Spleen (tissue), 7 donors: Measurements from ENCODE around the gene DRC1.

Experiments used
- POLR2A ChIP-seq, 3 donors: fragments of 450-650 bp; IDR thresholded peaks; one replicate each; pipeline ENCODE4 v1.5.1; 2017; ENCODE audit warnings: antibody characterized with exemption in 3 of 3, mild to moderate bottlenecking in 1 of 3
- TF ChIP-seq, protein P1 (sequence below), 11 experiments: fragments of 200-600 bp in 7 of 11; fragments of 450-650 bp in 4 of 11; sonication (generic) in 4 of 11; IDR thresholded peaks in 8 of 11; conservative IDR thresholded peaks in 3 of 11; 1 replicate in 7 of 11; 2 replicates in 4 of 11; pipeline versions ENCODE4 v1.4.0 to v1.8.0; 2016 to 2021; ENCODE audit warnings: antibody characterized with exemption in 11 of 11, inconsistent platforms in 4 of 11, mild to moderate bottlenecking in 1 of 11
- donor health status: DM: no; HTN: no; CAD: no; lungs with moderate emphysema.
- donor health status: DM: no; HTN: no; CAD: no.
- donor health status: DM: no; HTN: no; CAD: no.

DNA sequence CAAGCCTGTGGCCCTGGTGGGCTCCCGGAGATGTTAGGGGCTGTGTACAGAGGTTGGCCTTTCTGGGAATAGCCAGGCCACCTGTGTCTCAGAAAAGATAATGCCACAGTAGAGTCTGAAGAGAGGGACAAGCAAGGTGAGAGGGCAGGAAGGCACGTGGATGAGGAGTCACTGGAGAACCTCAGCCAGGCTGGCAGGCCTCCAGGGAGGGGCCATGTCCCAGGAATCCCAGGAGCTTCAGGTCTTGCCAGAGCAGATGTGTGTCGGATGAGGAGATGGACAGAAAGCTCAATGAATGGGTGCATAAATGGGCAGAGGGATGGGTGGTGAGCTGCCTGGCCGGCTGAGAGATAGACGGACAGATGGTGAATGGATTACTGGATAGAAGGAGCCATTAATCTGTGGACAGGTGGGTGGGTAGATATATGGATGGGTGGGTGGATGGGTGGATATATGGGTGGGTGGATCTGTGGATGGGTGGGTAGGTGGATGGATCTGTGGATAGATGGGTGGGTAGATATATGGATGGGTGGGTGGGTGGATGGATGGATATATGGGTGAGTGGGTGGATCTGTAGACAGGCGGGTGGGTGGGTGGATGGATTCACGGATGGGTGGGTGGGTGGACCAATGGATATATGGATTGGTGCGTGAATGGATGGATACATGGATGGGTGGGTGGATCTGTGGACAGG lies 84.2 kb downstream of the DRC1 start:
- TF ChIP-seq, protein P1, sequence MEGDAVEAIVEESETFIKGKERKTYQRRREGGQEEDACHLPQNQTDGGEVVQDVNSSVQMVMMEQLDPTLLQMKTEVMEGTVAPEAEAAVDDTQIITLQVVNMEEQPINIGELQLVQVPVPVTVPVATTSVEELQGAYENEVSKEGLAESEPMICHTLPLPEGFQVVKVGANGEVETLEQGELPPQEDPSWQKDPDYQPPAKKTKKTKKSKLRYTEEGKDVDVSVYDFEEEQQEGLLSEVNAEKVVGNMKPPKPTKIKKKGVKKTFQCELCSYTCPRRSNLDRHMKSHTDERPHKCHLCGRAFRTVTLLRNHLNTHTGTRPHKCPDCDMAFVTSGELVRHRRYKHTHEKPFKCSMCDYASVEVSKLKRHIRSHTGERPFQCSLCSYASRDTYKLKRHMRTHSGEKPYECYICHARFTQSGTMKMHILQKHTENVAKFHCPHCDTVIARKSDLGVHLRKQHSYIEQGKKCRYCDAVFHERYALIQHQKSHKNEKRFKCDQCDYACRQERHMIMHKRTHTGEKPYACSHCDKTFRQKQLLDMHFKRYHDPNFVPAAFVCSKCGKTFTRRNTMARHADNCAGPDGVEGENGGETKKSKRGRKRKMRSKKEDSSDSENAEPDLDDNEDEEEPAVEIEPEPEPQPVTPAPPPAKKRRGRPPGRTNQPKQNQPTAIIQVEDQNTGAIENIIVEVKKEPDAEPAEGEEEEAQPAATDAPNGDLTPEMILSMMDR (IDR thresholded peaks at IDR 0.05 in 8 of 11, conservative IDR thresholded peaks at IDR 0.05 in 3 of 11) = no peak
- TF ChIP-seq POLR2A (IDR thresholded peaks at IDR 0.05) = no peak
